Natural killer cell (primary cell): ENCODE data around the gene TNXB. TPM values are rescaled to one million over a fixed set of nuclear protein-coding genes. Genes with fewer than 3 reads are reported as not detected.
"Not testable (repeated sequence)": the region's sequence is repeated elsewhere in the genome, so short reads cannot be mapped to it uniquely, and the experiment has no call there.

Experiments
- ATAC-seq, 3 donors: fragments of 150-1000 bp in 2 of 3; fragments of 200-7000 bp in 1 of 3; cut with Tn5 transposase; 1 replicate in 1 of 3; 2 replicates in 2 of 3; pipeline ENCODE4 v1.10.0; 2021; ENCODE audit warnings: mild to moderate bottlenecking in 2 of 3, moderate library complexity in 2 of 3
- DNase-seq, 2 donors: peaks; one replicate each; pipeline versions ENCODE4 v3.0.0 to v3.0.0-alpha.2; 2013 to 2021; ENCODE audit warnings: mixed read lengths in 1 of 2
- H3K27ac ChIP-seq: one replicate; pipeline ENCODE4 v1.5.1; 2013; ENCODE audit warnings: mild to moderate bottlenecking, low read length
- H3K27me3 ChIP-seq: one replicate; pipeline ENCODE4 v1.6.1; 2013; ENCODE audit warnings: low read length; ENCODE audit not compliant: control insufficient read depth, insufficient read depth
- H3K36me3 ChIP-seq: one replicate; pipeline ENCODE4 v1.6.1; 2013; ENCODE audit warnings: low read length; ENCODE audit not compliant: control insufficient read depth, insufficient read depth
- H3K4me1 ChIP-seq: one replicate; pipeline ENCODE4 v1.6.1; 2013; ENCODE audit warnings: low read length; ENCODE audit not compliant: control insufficient read depth, insufficient read depth
- H3K4me3 ChIP-seq: one replicate; pipeline ENCODE4 v1.5.1; 2013; ENCODE audit warnings: low read length
- H3K9me3 ChIP-seq: one replicate; pipeline ENCODE4 v1.6.1; 2013; ENCODE audit warnings: low read length; ENCODE audit not compliant: control insufficient read depth, insufficient read depth
- H3K27ac Mint-ChIP-seq, 2 donors: one replicate each; pipeline ENCODE4 v1.8.0; 2022; ENCODE audit warnings: mild to moderate bottlenecking in 2 of 2, mixed read lengths in 2 of 2, moderate library complexity in 1 of 2
- H3K27me3 Mint-ChIP-seq, 2 donors: one replicate each; pipeline ENCODE4 v1.8.0; 2022; ENCODE audit warnings: low read depth in 2 of 2, mixed read lengths in 2 of 2
- H3K36me3 Mint-ChIP-seq: one replicate; pipeline ENCODE4 v1.8.0; 2022; ENCODE audit warnings: mixed read lengths
- H3K4me1 Mint-ChIP-seq, 2 donors: one replicate each; pipeline ENCODE4 v1.8.0; 2022; ENCODE audit warnings: mixed read lengths in 2 of 2
- H3K4me3 Mint-ChIP-seq: one replicate; pipeline ENCODE4 v1.8.0; 2022; ENCODE audit warnings: mild to moderate bottlenecking, moderate library complexity, mixed read lengths
- H3K9me3 Mint-ChIP-seq, 2 donors: one replicate each; pipeline ENCODE4 v1.8.0; 2022; ENCODE audit warnings: mixed read lengths in 2 of 2
- CTCF ChIP-seq: fragments of 200-600 bp; IDR thresholded peaks from one replicate; pipeline ENCODE4 v1.8.0; 2022; ENCODE audit warnings: antibody characterized with exemption
- WGBS: methylation state at CpG from one replicate; pipeline ENCODE4 v1.1.7; 2013; ENCODE audit warnings: missing lambda C conversion rate; ENCODE audit not compliant: insufficient coverage; 5-methylcytosine and 5-hydroxymethylcytosine counted together
- intact Hi-C: fragments of 100-400 bp; cut with micrococcal nuclease; formaldehyde crosslinking; loops from one replicate; pipeline ENCODE4 v1.14.2; 2022
- total RNA-seq, 4 donors: library from RNA; stranded (reverse); fragments of 120-200 nt in 1 of 4; gene quantifications; one replicate each; pipeline versions ENCODE4 v1.2.3 to v1.2.4, GENCODE V29; 2013 to 2022

Gene TNXB
- total RNA-seq, 3 donors from 2014 or later (not counting 1 experiment from before 2014, with no cell fraction given) = 11.7 to 15.2 (median 13.5) TPM

DNA sequence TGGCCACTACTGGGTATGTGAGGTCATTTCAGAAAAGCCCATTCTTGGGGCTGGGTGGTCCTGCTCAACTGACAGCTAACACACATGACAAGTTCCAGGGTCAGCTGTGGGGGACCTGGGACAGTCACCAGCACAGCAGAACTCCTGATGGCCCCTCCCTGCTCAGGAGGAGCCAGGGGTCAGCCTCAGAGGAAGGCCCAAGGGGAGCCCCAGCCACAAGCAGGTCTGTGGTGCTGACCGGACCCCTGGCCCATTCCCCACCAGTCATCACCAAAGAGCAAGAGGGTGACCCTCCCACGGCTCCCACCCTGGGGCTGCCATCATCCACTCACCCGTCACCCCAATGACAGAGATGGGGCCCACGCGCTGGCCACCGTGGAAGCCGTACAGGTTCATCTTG lies 52.9 kb downstream of the TNXB start:
- no peak overlapping the region for H3K27ac Mint-ChIP-seq
- TF ChIP-seq CTCF = no peak
- H3K36me3 ChIP-seq = no peaks in the 10 kb centered on the region
- H3K4me1 ChIP-seq = no peaks in the 10 kb centered on the region
- H3K27ac ChIP-seq = no peak overlapping the region
- no peak overlapping the region for H3K4me3 ChIP-seq
- H3K4me3 Mint-ChIP-seq = no peak overlapping the region
- H3K9me3 Mint-ChIP-seq = no peaks in the 10 kb centered on the region
- DNase-seq = no peak
- no peaks in the 10 kb centered on the region for H3K4me1 Mint-ChIP-seq
- H3K27me3 Mint-ChIP-seq = peaks cover 0 to 5% of the 10 kb centered on the region in 2 donors
- H3K36me3 Mint-ChIP-seq = no peaks in the 10 kb centered on the region
- 96% methylated on average over 5 of the region's 7 CpGs for WGBS
- intact Hi-C loops = no loop called here
- no peaks in the 10 kb centered on the region for H3K27me3 ChIP-seq
- no peak for ATAC-seq
- no peaks in the 10 kb centered on the region for H3K9me3 ChIP-seq

GRCh38 chr6:32055756-32056155 lies 53.4 kb downstream of the TNXB start:
- intact Hi-C loops, H3K4me3 ChIP-seq, H3K4me3 Mint-ChIP-seq, H3K27me3 Mint-ChIP-seq, H3K9me3 ChIP-seq, H3K9me3 Mint-ChIP-seq, H3K27ac Mint-ChIP-seq, H3K36me3 ChIP-seq, H3K27me3 ChIP-seq, H3K36me3 Mint-ChIP-seq, DNase-seq, ATAC-seq, H3K4me1 ChIP-seq, H3K27ac ChIP-seq, H3K4me1 Mint-ChIP-seq: not testable (repeated sequence)
- 91% methylated on average over 19 of the region's 21 CpGs for WGBS

GRCh38 chr6:32053314-32053713 lies 55.8 kb downstream of the TNXB start:
- H3K36me3 ChIP-seq, ATAC-seq, H3K4me1 ChIP-seq, H3K27me3 Mint-ChIP-seq, intact Hi-C loops, H3K27me3 ChIP-seq, H3K4me3 Mint-ChIP-seq, H3K27ac ChIP-seq, H3K9me3 ChIP-seq, H3K27ac Mint-ChIP-seq, DNase-seq, H3K36me3 Mint-ChIP-seq, H3K4me3 ChIP-seq, H3K9me3 Mint-ChIP-seq, H3K4me1 Mint-ChIP-seq: not testable (repeated sequence)
- 85% methylated on average over 13 of the region's 13 CpGs for WGBS

- H3K4me3 ChIP-seq, H3K36me3 ChIP-seq, intact Hi-C loops, H3K9me3 ChIP-seq, H3K27ac ChIP-seq, H3K4me1 ChIP-seq, ATAC-seq, H3K9me3 Mint-ChIP-seq, DNase-seq, H3K36me3 Mint-ChIP-seq, H3K27me3 ChIP-seq, H3K27ac Mint-ChIP-seq, H3K27me3 Mint-ChIP-seq, H3K4me1 Mint-ChIP-seq, H3K4me3 Mint-ChIP-seq: not testable (repeated sequence)
- 87% methylated on average over 20 of the region's 20 CpGs for WGBS
These were observed 56.5 kb downstream of the TNXB start for GRCh38 chr6:32052626-32053025.

DNA sequence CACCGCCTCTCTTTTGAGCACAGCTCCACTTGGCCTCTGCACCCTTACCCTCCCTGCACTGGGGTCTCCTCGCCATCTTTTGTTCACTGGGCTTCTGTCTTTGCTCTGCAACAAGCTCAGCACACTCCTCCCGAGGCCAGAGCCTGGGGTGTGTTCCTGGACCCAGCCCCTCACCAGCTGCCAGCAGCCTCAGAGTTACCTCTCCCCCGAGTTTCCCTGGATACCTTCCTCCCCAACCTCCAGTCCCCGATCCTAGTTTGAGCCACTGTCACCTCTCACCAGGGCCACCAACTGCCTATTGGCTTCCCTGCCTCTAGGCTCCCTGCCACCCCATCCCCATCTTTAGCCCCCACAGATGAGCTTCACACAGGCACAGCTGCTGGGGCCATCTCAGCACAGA lies 58.6 kb downstream of the TNXB start:
- peaks cover 0 to 7% of the 10 kb centered on the region in 2 donors for H3K4me1 Mint-ChIP-seq
- H3K4me3 Mint-ChIP-seq = no peak overlapping the region
- H3K36me3 ChIP-seq = no peaks in the 10 kb centered on the region
- intact Hi-C loops = no loop called here
- no peak overlapping the region for H3K27ac Mint-ChIP-seq
- no peaks in the 10 kb centered on the region for H3K9me3 Mint-ChIP-seq
- peaks cover 0 to 7% of the 10 kb centered on the region in 2 donors for H3K27me3 Mint-ChIP-seq
- TF ChIP-seq CTCF = no peak
- no peak for ATAC-seq
- peaks cover 3% of the 10 kb centered on the region for H3K4me1 ChIP-seq
- H3K27me3 ChIP-seq = no peaks in the 10 kb centered on the region
- no peaks in the 10 kb centered on the region for H3K36me3 Mint-ChIP-seq
- H3K9me3 ChIP-seq = no peaks in the 10 kb centered on the region
- no peak overlapping the region for H3K27ac ChIP-seq
- H3K4me3 ChIP-seq = no peak overlapping the region
- DNase-seq = no peak
- WGBS = 77% methylated on average over 5 of the region's 5 CpGs

DNA sequence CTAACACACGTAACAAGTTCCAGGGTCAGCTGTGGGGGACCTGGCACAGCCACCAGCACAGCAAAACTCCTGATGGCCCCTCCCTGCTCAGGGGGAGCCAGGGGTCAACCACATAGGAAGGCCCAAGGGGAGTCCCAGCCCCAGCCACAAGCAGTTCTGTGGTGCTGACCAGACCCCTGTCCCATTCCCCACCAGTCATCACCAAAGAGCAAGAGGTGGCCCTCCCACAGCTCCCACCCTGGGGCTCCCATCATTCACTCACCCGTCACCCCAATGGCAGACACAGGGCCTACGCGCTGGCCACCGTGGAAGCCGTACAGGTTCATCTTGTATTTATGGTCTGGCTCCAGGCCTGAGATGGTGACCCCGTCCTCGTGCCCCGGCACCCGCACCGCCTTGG lies 59.4 kb downstream of the TNXB start:
- H3K4me3 Mint-ChIP-seq, intact Hi-C loops, H3K4me1 Mint-ChIP-seq, H3K36me3 Mint-ChIP-seq, H3K4me3 ChIP-seq, H3K4me1 ChIP-seq, H3K27ac Mint-ChIP-seq, ATAC-seq, H3K36me3 ChIP-seq, H3K9me3 Mint-ChIP-seq, H3K9me3 ChIP-seq, DNase-seq, H3K27me3 ChIP-seq, H3K27me3 Mint-ChIP-seq, H3K27ac ChIP-seq: not testable (repeated sequence)
- WGBS = 96% methylated on average over 8 of the region's 11 CpGs

DNA sequence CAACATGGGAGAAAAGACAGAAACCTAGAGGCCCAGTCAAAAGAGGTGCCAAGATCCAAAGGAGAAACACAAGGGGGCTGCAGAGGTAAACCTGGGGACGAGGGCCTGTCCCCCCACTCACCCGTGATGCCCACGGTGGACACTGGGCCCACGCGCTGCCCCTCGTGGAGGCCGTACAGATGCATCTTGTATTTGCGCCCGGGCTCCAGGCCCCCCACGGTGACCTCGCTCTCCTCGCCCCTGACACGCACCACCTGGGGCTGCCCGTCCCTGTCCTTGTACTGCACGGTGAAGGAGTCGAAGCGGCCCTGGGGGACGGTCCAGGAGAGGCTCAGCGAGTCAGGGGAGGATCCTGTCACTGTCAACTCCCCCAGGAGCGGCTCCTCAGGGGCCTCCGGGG lies 60.0 kb downstream of the TNXB start:
- H3K36me3 ChIP-seq, H3K27me3 ChIP-seq, H3K4me1 Mint-ChIP-seq, DNase-seq, H3K36me3 Mint-ChIP-seq, H3K9me3 Mint-ChIP-seq, H3K4me1 ChIP-seq, H3K9me3 ChIP-seq, H3K27ac Mint-ChIP-seq, H3K4me3 Mint-ChIP-seq, H3K27me3 Mint-ChIP-seq, H3K4me3 ChIP-seq, ATAC-seq, H3K27ac ChIP-seq, intact Hi-C loops: not testable (repeated sequence)
- 92% methylated on average over 21 of the region's 21 CpGs for WGBS
